Measurements from ENCODE around the gene DCBLD1.

- TF ChIP-seq CTCF (IDR thresholded peaks at IDR 0.05), result peak; percentile 74 to 97 (median 91)
- TF ChIP-seq POLR2A (IDR thresholded peaks at IDR 0.05), result no peak
Observed at GRCh38 chr6:117555882-117556498, 73.5 kb downstream of the DCBLD1 start.

All from heart left ventricle (tissue), 13 donors.